Measurements from ENCODE around the gene PJA2.

DNA sequence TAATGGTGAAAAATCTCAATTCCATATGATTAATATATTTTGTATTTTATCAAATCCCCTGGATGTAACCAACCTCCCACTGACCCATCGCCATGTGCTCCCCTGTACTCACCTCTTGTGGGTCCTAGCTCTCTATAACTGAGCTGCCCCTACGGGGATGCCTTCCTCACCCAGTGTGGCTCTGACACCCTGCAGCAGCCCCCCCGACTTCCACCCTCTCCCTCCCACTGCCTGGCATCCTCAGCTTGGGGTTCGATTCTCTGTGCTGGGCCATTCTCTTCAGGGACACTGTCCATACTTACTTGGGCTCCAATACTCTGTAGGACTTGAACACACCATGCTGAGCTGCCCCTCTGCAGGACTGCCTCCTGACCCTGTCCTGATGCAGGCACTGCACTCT lies 87.1 kb downstream of the PJA2 start:
- TF ChIP-seq, protein P1, sequence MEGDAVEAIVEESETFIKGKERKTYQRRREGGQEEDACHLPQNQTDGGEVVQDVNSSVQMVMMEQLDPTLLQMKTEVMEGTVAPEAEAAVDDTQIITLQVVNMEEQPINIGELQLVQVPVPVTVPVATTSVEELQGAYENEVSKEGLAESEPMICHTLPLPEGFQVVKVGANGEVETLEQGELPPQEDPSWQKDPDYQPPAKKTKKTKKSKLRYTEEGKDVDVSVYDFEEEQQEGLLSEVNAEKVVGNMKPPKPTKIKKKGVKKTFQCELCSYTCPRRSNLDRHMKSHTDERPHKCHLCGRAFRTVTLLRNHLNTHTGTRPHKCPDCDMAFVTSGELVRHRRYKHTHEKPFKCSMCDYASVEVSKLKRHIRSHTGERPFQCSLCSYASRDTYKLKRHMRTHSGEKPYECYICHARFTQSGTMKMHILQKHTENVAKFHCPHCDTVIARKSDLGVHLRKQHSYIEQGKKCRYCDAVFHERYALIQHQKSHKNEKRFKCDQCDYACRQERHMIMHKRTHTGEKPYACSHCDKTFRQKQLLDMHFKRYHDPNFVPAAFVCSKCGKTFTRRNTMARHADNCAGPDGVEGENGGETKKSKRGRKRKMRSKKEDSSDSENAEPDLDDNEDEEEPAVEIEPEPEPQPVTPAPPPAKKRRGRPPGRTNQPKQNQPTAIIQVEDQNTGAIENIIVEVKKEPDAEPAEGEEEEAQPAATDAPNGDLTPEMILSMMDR (IDR thresholded peaks at IDR 0.05 in 2 of 3, conservative IDR thresholded peaks at IDR 0.05 in 1 of 3; ENCODE audit: insufficient read depth in 2 of 3, low read depth in 1 of 3, low read length in 3 of 3) = no peak
- TF ChIP-seq MYNN (IDR thresholded peaks at IDR 0.05) (no peak), MYNN (CRISPR knock-in tag; IDR thresholded peaks at IDR 0.05) (no peak)
- TF ChIP-seq, protein P2, sequence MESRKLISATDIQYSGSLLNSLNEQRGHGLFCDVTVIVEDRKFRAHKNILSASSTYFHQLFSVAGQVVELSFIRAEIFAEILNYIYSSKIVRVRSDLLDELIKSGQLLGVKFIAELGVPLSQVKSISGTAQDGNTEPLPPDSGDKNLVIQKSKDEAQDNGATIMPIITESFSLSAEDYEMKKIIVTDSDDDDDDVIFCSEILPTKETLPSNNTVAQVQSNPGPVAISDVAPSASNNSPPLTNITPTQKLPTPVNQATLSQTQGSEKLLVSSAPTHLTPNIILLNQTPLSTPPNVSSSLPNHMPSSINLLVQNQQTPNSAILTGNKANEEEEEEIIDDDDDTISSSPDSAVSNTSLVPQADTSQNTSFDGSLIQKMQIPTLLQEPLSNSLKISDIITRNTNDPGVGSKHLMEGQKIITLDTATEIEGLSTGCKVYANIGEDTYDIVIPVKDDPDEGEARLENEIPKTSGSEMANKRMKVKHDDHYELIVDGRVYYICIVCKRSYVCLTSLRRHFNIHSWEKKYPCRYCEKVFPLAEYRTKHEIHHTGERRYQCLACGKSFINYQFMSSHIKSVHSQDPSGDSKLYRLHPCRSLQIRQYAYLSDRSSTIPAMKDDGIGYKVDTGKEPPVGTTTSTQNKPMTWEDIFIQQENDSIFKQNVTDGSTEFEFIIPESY (CRISPR knock-in tag; IDR thresholded peaks at IDR 0.05) = no peak
